Liver (tissue), 9 donors: ENCODE results near the gene C3orf20. TPM values are rescaled to one million over a fixed set of nuclear protein-coding genes. Genes with fewer than 3 reads are reported as not detected.

ENCODE experiments used
- DNase-seq: peaks from one replicate; pipeline ENCODE4 v3.0.0-alpha.2; 2017; ENCODE audit warnings: low spot score
- H3K27ac ChIP-seq, 2 donors: one replicate each; pipeline ENCODE4 v1.7.0; 2013; ENCODE audit warnings: inconsistent platforms in 2 of 2, low read length in 2 of 2, control low read depth in 1 of 2, low read depth in 1 of 2, mild to moderate bottlenecking in 1 of 2
- H3K27me3 ChIP-seq, 4 donors: one replicate each; pipeline versions ENCODE4 v1.6.1 to v1.7.0; 2013; ENCODE audit warnings: low read length in 3 of 4, inconsistent platforms in 1 of 4, mild to moderate bottlenecking in 1 of 4, moderate library complexity in 1 of 4; ENCODE audit not compliant: control insufficient read depth in 4 of 4, insufficient read depth in 4 of 4
- H3K36me3 ChIP-seq, 4 donors: one replicate each; pipeline versions ENCODE4 v1.6.1 to v1.7.0; 2013; ENCODE audit warnings: low read length in 3 of 4, mild to moderate bottlenecking in 3 of 4, low read depth in 1 of 4, moderate library complexity in 1 of 4; ENCODE audit not compliant: control insufficient read depth in 4 of 4, insufficient read depth in 3 of 4
- H3K4me1 ChIP-seq, 4 donors: one replicate each; pipeline versions ENCODE4 v1.6.1 to v1.7.0; 2013; ENCODE audit warnings: low read length in 3 of 4, mild to moderate bottlenecking in 3 of 4, moderate library complexity in 1 of 4; ENCODE audit not compliant: control insufficient read depth in 4 of 4, insufficient read depth in 4 of 4
- H3K4me3 ChIP-seq, 3 donors: one replicate each; pipeline versions ENCODE4 v1.6.1 to v1.7.0; 2013; ENCODE audit warnings: low read length in 3 of 3, control low read depth in 1 of 3, low read depth in 1 of 3, mild to moderate bottlenecking in 1 of 3
- H3K9ac ChIP-seq, 2 donors: one replicate each; pipeline ENCODE4 v1.7.0; 2013; ENCODE audit warnings: low read length in 2 of 2, mild to moderate bottlenecking in 2 of 2, moderate library complexity in 2 of 2, control low read depth in 1 of 2, low read depth in 1 of 2
- H3K9me3 ChIP-seq, 4 donors: one replicate each; pipeline versions ENCODE4 v1.6.1 to v1.7.0; 2013; ENCODE audit warnings: low read length in 3 of 4; ENCODE audit not compliant: control insufficient read depth in 4 of 4
- EGR1 ChIP-seq, 2 donors: IDR thresholded peaks; 2 replicates each; pipeline ENCODE4 v1.6.1; 2016 to 2018; ENCODE audit warnings: antibody characterized with exemption in 2 of 2, low read depth in 2 of 2
- FOXA1 ChIP-seq: IDR thresholded peaks from 2 replicates; pipeline ENCODE4 v1.6.1; 2016; ENCODE audit warnings: antibody characterized with exemption
- FOXA2 ChIP-seq: IDR thresholded peaks from 2 replicates; pipeline ENCODE4 v1.6.1; 2016; ENCODE audit warnings: antibody characterized with exemption
- GABPA ChIP-seq, 2 donors: IDR thresholded peaks in 1 of 2; conservative IDR thresholded peaks in 1 of 2; 2 replicates each; pipeline ENCODE4 v1.6.1; 2016; ENCODE audit warnings: antibody characterized with exemption in 2 of 2, mild to moderate bottlenecking in 1 of 2, moderate library complexity in 1 of 2
- HNF4A ChIP-seq, 2 donors: conservative IDR thresholded peaks; 2 replicates each; pipeline ENCODE4 v1.6.1; 2016; ENCODE audit warnings: antibody characterized with exemption in 2 of 2, mild to moderate bottlenecking in 2 of 2
- HNF4G ChIP-seq: IDR thresholded peaks from 2 replicates; pipeline ENCODE4 v1.6.1; 2016; ENCODE audit warnings: antibody characterized with exemption
- JUND ChIP-seq, 2 donors: IDR thresholded peaks; 2 replicates each; pipeline ENCODE4 v1.6.1; 2016; ENCODE audit warnings: antibody characterized with exemption in 2 of 2
- MAX ChIP-seq: IDR thresholded peaks from 2 replicates; pipeline ENCODE4 v1.6.1; 2016; ENCODE audit warnings: antibody characterized with exemption
- NR2F2 ChIP-seq: IDR thresholded peaks from 2 replicates; pipeline ENCODE4 v1.6.1; 2016; ENCODE audit warnings: antibody characterized with exemption
- RAD21 ChIP-seq, 2 donors: IDR thresholded peaks; 2 replicates each; pipeline ENCODE4 v1.6.1; 2016; ENCODE audit warnings: antibody characterized with exemption in 2 of 2, mild to moderate bottlenecking in 2 of 2
- REST ChIP-seq: IDR thresholded peaks from 2 replicates; pipeline ENCODE4 v1.6.1; 2016; ENCODE audit warnings: antibody characterized with exemption, mild to moderate bottlenecking
- SP1 ChIP-seq: IDR thresholded peaks from 2 replicates; pipeline ENCODE4 v1.6.1; 2018; ENCODE audit warnings: antibody characterized with exemption, mild to moderate bottlenecking
- TAF1 ChIP-seq: conservative IDR thresholded peaks from 2 replicates; pipeline ENCODE4 v1.6.1; 2016; ENCODE audit warnings: antibody characterized with exemption, mild to moderate bottlenecking
- YY1 ChIP-seq: IDR thresholded peaks from 2 replicates; pipeline ENCODE4 v1.6.1; 2016; ENCODE audit warnings: antibody characterized with exemption, mild to moderate bottlenecking
- WGBS: extraction: QIAGEN DNeasy Blood & Tissue Kit; methylation state at CpG from one replicate; pipeline ENCODE4 v1.1.7; 2013; 5-methylcytosine and 5-hydroxymethylcytosine counted together
- polyA plus RNA-seq, 2 donors: library from polyadenylated mRNA; stranded (reverse) in 1 of 2; unstranded in 1 of 2; fragments of 200-250 nt in 1 of 2; fragments of >200 nt in 1 of 2; fragmentation: Nextera tagmentation in 1 of 2; extraction: Ambion mirVana in 1 of 2; gene quantifications; one replicate each; pipeline versions ENCODE4 v1.2.1 to v1.2.3, GENCODE V29; 2013 to 2015
- total RNA-seq, 2 donors: library from RNA; depleted of rRNA; stranded (reverse); fragments of >200 nt; gene quantifications; one replicate each; pipeline ENCODE4 v1.2.3, GENCODE V29; 2014
- TF ChIP-seq, protein P1 (sequence below): IDR thresholded peaks from 2 replicates; pipeline ENCODE4 v1.6.1; 2016; ENCODE audit warnings: antibody characterized with exemption
- TF ChIP-seq, protein P2 (sequence below): fragments of 150-350 bp; IDR thresholded peaks from 2 replicates; pipeline ENCODE4 v1.5.1; 2017; ENCODE audit warnings: improper control_type of control experiment, low read depth, low read length; ENCODE audit not compliant: missing input control
- donor health status: healthy.
- donor health status: healthy.
- donor health status: healthy.
- donor health status: healthy.
- donor health status: healthy.

The C3orf20 gene
- total and polyA plus RNA-seq, 4 donors = 0.05 to 0.08 TPM; not detected in 2

DNA sequence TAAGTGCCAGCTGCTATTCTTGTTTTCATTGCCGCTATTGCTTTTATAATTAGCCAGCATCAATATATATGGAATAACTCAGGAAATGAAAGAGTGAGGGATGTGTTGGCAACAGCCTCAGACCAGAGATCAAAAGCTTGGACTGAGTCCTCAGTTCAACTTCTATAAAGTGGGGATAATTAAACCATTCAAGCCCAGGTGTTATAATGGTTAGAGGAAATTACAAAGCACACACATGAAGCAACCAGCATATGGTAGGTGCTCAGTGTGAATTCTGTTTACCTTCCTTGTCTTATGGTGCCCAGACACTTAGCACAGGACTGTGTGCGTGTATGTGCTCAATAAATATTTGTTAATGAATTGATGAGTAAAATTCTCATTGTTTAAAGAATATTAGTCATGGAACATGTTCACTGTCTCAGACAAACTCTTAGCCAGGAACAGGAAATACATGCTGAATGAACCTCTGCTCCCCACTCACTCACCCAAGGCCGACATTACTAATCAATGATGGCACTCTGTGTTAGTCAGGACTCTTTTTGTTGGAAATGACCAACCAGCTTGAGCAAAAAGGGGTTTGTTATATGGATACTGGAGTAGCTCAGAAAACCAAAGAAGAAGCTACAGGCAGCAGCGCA lies 40.1 kb upstream of the C3orf20 start:
- Histone ChIP-seq H3K27ac (no peak overlapping the region), H3K36me3 (no peaks in the 10 kb centered on the region), H3K27me3 (no peaks in the 10 kb centered on the region), H3K9ac (no peak overlapping the region), H3K9me3 (peaks cover 0 to 2% (median 0%) of the 10 kb centered on the region in 4 donors), H3K4me3 (no peak overlapping the region), H3K4me1 (peaks cover 0 to 25% (median 22%) of the 10 kb centered on the region in 4 donors)
- TF ChIP-seq JUND (IDR thresholded peaks at IDR 0.05) (no peak), FOXA2 (no peak), HNF4G (no peak), FOXA1 (no peak), YY1 (no peak), EGR1 (IDR thresholded peaks at IDR 0.05; ENCODE audit: low read depth in 2 of 2) (no peak), REST (no peak), MAX (no peak), GABPA (IDR thresholded peaks at IDR 0.05 in 1 of 2, conservative IDR thresholded peaks at IDR 0.05 in 1 of 2) (no peak), TAF1 (no peak), NR2F2 (no peak), SP1 (no peak), HNF4A (conservative IDR thresholded peaks at IDR 0.05) (no peak)
- TF ChIP-seq, protein P1, sequence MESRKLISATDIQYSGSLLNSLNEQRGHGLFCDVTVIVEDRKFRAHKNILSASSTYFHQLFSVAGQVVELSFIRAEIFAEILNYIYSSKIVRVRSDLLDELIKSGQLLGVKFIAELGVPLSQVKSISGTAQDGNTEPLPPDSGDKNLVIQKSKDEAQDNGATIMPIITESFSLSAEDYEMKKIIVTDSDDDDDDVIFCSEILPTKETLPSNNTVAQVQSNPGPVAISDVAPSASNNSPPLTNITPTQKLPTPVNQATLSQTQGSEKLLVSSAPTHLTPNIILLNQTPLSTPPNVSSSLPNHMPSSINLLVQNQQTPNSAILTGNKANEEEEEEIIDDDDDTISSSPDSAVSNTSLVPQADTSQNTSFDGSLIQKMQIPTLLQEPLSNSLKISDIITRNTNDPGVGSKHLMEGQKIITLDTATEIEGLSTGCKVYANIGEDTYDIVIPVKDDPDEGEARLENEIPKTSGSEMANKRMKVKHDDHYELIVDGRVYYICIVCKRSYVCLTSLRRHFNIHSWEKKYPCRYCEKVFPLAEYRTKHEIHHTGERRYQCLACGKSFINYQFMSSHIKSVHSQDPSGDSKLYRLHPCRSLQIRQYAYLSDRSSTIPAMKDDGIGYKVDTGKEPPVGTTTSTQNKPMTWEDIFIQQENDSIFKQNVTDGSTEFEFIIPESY = no peak
- TF ChIP-seq, protein P2, sequence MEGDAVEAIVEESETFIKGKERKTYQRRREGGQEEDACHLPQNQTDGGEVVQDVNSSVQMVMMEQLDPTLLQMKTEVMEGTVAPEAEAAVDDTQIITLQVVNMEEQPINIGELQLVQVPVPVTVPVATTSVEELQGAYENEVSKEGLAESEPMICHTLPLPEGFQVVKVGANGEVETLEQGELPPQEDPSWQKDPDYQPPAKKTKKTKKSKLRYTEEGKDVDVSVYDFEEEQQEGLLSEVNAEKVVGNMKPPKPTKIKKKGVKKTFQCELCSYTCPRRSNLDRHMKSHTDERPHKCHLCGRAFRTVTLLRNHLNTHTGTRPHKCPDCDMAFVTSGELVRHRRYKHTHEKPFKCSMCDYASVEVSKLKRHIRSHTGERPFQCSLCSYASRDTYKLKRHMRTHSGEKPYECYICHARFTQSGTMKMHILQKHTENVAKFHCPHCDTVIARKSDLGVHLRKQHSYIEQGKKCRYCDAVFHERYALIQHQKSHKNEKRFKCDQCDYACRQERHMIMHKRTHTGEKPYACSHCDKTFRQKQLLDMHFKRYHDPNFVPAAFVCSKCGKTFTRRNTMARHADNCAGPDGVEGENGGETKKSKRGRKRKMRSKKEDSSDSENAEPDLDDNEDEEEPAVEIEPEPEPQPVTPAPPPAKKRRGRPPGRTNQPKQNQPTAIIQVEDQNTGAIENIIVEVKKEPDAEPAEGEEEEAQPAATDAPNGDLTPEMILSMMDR = no peak
- DNase-seq = no peak
- 75% methylated on average over 4 of the region's 4 CpGs for WGBS

DNA sequence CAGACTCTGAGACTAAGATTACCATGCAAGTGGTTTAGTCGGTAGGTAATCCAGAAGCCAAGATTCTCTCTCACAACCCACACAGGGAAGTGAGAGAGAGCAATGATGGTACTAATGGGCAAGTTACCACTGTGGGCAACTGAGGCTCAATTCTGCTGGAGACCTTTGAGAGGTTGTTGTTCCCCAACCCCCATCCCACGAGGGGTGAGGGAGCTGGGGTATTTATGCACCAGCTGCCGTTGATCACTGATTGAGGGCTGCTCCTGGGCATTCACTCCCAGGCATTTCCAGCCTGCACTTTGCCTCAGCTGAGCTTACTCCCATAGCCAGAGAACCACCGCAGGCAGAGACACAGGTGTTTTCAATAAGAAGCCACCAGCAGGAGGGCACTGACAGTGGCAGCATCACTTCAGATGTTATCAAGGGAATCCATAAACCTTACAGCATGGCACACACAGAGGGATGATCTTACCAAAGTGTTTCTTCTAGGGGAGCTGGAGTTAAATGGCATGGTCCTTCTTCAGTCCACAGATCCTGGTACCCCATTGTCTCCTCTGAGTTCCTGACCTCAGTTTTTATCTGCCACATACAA lies 38.3 kb upstream of the C3orf20 start:
- Histone ChIP-seq H3K9ac (no peak overlapping the region), H3K9me3 (peaks cover 0 to 2% (median 0%) of the 10 kb centered on the region in 4 donors), H3K27ac (no peak overlapping the region), H3K36me3 (no peaks in the 10 kb centered on the region), H3K4me1 (peaks cover 0 to 15% (median 12%) of the 10 kb centered on the region in 4 donors), H3K4me3 (no peak overlapping the region), H3K27me3 (no peaks in the 10 kb centered on the region)
- DNase-seq = no peak
- WGBS = 80% methylated on average over 4 of the region's 4 CpGs
- TF ChIP-seq GABPA (IDR thresholded peaks at IDR 0.05 in 1 of 2, conservative IDR thresholded peaks at IDR 0.05 in 1 of 2) (no peak), EGR1 (IDR thresholded peaks at IDR 0.05; ENCODE audit: low read depth in 2 of 2) (no peak), HNF4A (conservative IDR thresholded peaks at IDR 0.05) (no peak), FOXA2 (no peak), RAD21 (IDR thresholded peaks at IDR 0.05) (no peak), FOXA1 (no peak), NR2F2 (no peak), TAF1 (no peak), HNF4G (no peak), REST (no peak), MAX (no peak), JUND (IDR thresholded peaks at IDR 0.05) (no peak)
- TF ChIP-seq, protein P1 = no peak
